IMR-90 (cell line): ENCODE results near the gene ZNF485.
A peak's percentile ranks its signal among the peaks of the same experiment; 100 is the strongest.

Source experiments
- BHLHE40 ChIP-seq: fragments of 150-350 bp; IDR thresholded peaks from 2 replicates; pipeline ENCODE4 v1.6.1; 2016; ENCODE audit warnings: mild to moderate bottlenecking, low read depth, low read length
- CEBPB ChIP-seq: IDR thresholded peaks from 2 replicates; pipeline ENCODE4 v1.6.1; 2012; ENCODE audit warnings: low read depth, low read length, improper control_type of control experiment
- FOS ChIP-seq: fragments of 150-350 bp; IDR thresholded peaks from 2 replicates; pipeline ENCODE4 v1.6.1; 2016; ENCODE audit warnings: low read depth, low read length
- MAFK ChIP-seq: IDR thresholded peaks from 2 replicates; pipeline ENCODE4 v1.6.1; 2012; ENCODE audit warnings: low read depth, low read length, improper control_type of control experiment
- POLR2A ChIP-seq: IDR thresholded peaks from 2 replicates; pipeline ENCODE4 v1.6.1; 2012; ENCODE audit warnings: mild to moderate bottlenecking, low read depth, low read length
- RAD21 ChIP-seq: IDR thresholded peaks from 2 replicates; pipeline ENCODE4 v1.6.1; 2012; ENCODE audit warnings: low read length, improper control_type of control experiment
- RCOR1 ChIP-seq: IDR thresholded peaks from 2 replicates; pipeline ENCODE4 v1.6.1; 2012; ENCODE audit warnings: mild to moderate bottlenecking, low read length, improper control_type of control experiment; ENCODE audit not compliant: insufficient replicate concordance
- RFX5 ChIP-seq: IDR thresholded peaks from 2 replicates; pipeline ENCODE4 v1.8.0; 2012; ENCODE audit warnings: low read depth, mild to moderate bottlenecking, low read length, moderate library complexity
- SMC3 ChIP-seq: fragments of 150-350 bp; IDR thresholded peaks from 2 replicates; pipeline ENCODE4 v1.6.1; 2016; ENCODE audit warnings: low read depth, mild to moderate bottlenecking, antibody characterized with exemption, low read length, moderate library complexity
- TF ChIP-seq, protein P1 (sequence below): fragments of 150-350 bp; IDR thresholded peaks from 2 replicates; pipeline ENCODE4 v1.6.1; 2017; ENCODE audit warnings: mild to moderate bottlenecking, antibody characterized with exemption, low read length, low read depth
- TF ChIP-seq, protein P2 (sequence below): conservative IDR thresholded peaks from 2 replicates; pipeline ENCODE4 v1.5.1; 2012; ENCODE audit warnings: mild to moderate bottlenecking, low read depth, low read length, improper control_type of control experiment
- TF ChIP-seq, protein P3 (sequence below): fragments of 150-350 bp; IDR thresholded peaks from 2 replicates; pipeline ENCODE4 v1.6.1; 2016; ENCODE audit warnings: low read depth, mild to moderate bottlenecking, low read length, moderate library complexity, borderline replicate concordance

DNA sequence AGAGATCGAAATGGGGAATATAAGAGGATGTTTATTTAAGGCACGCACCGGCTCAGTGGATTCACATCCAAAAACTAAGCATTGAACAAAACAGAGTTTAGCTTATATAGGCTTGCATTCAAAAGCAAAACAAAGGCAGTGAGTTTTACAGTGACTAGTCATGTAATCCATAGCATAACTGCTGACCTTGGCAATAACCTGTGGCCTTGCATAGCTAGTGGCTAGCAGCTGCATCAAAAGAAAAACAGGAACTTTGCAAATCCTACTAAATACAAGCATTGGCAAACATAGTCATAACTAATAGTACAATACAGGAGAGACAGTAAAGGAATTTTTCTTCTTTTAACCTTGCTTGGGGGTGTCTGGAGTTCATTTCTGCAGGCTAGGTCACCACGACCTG lies 9.7 kb upstream of the ZNF485 start:
- TF ChIP-seq, protein P1, sequence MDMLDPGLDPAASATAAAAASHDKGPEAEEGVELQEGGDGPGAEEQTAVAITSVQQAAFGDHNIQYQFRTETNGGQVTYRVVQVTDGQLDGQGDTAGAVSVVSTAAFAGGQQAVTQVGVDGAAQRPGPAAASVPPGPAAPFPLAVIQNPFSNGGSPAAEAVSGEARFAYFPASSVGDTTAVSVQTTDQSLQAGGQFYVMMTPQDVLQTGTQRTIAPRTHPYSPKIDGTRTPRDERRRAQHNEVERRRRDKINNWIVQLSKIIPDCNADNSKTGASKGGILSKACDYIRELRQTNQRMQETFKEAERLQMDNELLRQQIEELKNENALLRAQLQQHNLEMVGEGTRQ, result no peak
- TF ChIP-seq POLR2A, result no peak
- TF ChIP-seq MAFK, result peak; percentile 78
- no peak for TF ChIP-seq BHLHE40
- TF ChIP-seq, protein P2, sequence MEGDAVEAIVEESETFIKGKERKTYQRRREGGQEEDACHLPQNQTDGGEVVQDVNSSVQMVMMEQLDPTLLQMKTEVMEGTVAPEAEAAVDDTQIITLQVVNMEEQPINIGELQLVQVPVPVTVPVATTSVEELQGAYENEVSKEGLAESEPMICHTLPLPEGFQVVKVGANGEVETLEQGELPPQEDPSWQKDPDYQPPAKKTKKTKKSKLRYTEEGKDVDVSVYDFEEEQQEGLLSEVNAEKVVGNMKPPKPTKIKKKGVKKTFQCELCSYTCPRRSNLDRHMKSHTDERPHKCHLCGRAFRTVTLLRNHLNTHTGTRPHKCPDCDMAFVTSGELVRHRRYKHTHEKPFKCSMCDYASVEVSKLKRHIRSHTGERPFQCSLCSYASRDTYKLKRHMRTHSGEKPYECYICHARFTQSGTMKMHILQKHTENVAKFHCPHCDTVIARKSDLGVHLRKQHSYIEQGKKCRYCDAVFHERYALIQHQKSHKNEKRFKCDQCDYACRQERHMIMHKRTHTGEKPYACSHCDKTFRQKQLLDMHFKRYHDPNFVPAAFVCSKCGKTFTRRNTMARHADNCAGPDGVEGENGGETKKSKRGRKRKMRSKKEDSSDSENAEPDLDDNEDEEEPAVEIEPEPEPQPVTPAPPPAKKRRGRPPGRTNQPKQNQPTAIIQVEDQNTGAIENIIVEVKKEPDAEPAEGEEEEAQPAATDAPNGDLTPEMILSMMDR, result no peak
- TF ChIP-seq FOS, result no peak
- TF ChIP-seq RCOR1, result no peak
- no peak for TF ChIP-seq SMC3
- no peak for TF ChIP-seq RAD21
- TF ChIP-seq RFX5, result no peak
- no peak for TF ChIP-seq CEBPB
- TF ChIP-seq, protein P3, sequence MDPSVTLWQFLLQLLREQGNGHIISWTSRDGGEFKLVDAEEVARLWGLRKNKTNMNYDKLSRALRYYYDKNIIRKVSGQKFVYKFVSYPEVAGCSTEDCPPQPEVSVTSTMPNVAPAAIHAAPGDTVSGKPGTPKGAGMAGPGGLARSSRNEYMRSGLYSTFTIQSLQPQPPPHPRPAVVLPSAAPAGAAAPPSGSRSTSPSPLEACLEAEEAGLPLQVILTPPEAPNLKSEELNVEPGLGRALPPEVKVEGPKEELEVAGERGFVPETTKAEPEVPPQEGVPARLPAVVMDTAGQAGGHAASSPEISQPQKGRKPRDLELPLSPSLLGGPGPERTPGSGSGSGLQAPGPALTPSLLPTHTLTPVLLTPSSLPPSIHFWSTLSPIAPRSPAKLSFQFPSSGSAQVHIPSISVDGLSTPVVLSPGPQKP, result no peak
